ENCODE measurements around the gene DIP2C. TPM values are rescaled to one million over a fixed set of nuclear protein-coding genes. Genes with fewer than 3 reads are reported as not detected.

DIP2C gene
- total and polyA plus RNA-seq, 2 donors (not counting 1 experiment from before 2014, with no cell fraction given) = 1.3 to 1.9 TPM

DNA sequence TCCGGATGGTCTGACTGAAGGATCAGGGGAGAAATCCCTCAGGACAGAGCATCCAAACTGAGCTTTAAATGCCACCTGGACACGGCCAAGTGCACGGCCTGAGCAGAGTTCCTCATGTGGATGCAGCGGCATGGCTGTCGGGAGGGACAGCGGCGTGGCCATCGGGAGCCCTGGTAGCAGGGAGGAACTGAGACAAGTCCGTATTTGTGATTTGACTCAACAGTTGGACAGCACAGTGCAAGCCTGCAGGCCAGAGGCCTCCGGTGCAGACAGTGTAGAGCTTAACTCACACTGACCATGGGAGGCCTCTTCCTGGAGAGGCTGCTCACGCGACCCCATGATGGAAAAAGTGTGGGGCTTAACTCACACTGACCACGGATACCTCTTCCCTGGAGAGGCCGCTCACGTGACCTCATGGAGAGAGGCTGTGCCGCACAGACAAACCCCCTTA, 207.4 kb downstream of the DIP2C start:
- Mint-ChIP-seq H3K4me1 (peaks cover 4% of the 10 kb centered on the region), H3K27ac (no peak overlapping the region), H3K4me3 (no peak overlapping the region), H3K9me3 (ENCODE audit: insufficient read depth) (no peaks in the 10 kb centered on the region), H3K27me3 (no peaks in the 10 kb centered on the region)
- DNase-seq (no peak), ATAC-seq (ENCODE audit: low read depth) (no peak)
- H3K9me3 ChIP-seq (ENCODE audit: control extremely low read depth in 1 of 3, control insufficient read depth in 2 of 3, insufficient read depth in 1 of 3, low read length in 2 of 3) = peaks cover 0 to 6% (median 0%) of the 10 kb centered on the region in 3 donors
- intact Hi-C loops (cut with micrococcal nuclease) = no loop called here
- H2AFZ ChIP-seq (ENCODE audit: insufficient read depth, low read depth, low read length, poor library complexity, severe bottlenecking) = no peak overlapping the region
- WGBS (ENCODE audit: insufficient coverage) = 93% methylated on average over 16 of the region's 16 CpGs
- no peaks in the 10 kb centered on the region for H3K36me3 ChIP-seq (replicated peaks in 1 of 2; ENCODE audit: control extremely low read depth in 1 of 2, control insufficient read depth in 1 of 2, extremely low read depth in 1 of 2, insufficient read depth in 2 of 2, low read length in 1 of 2)
- no peaks in the 10 kb centered on the region for H3K27me3 ChIP-seq (replicated peaks in 1 of 4; ENCODE audit: control extremely low read depth in 1 of 4, control insufficient read depth in 3 of 4, insufficient read depth in 4 of 4, low read length in 3 of 4)
- H3K4me1 ChIP-seq (ENCODE audit: control insufficient read depth in 2 of 2, insufficient read depth in 2 of 2, low read length in 2 of 2) = peaks cover 3 to 14% of the 10 kb centered on the region in 2 donors
- H3K4me3 ChIP-seq (ENCODE audit: control extremely low read depth in 1 of 5, extremely low read depth in 1 of 5, insufficient read depth in 1 of 5, low read depth in 2 of 5, low read length in 4 of 5) = no peak overlapping the region
- H3K79me2 ChIP-seq (ENCODE audit: control insufficient read depth, insufficient read depth, low read length) = no peaks in the 10 kb centered on the region
- ChIA-PET CTCF (no interaction called here), POLR2A (no interaction called here)
- no peak overlapping the region for H3K27ac ChIP-seq (ENCODE audit: low read length in 2 of 2)
- no peak for TF ChIP-seq EZH2 (IDR thresholded peaks at IDR 0.05; ENCODE audit: borderline replicate concordance, insufficient read depth, low read depth, low read length, poor library complexity, severe bottlenecking)
- TF ChIP-seq, protein P1, sequence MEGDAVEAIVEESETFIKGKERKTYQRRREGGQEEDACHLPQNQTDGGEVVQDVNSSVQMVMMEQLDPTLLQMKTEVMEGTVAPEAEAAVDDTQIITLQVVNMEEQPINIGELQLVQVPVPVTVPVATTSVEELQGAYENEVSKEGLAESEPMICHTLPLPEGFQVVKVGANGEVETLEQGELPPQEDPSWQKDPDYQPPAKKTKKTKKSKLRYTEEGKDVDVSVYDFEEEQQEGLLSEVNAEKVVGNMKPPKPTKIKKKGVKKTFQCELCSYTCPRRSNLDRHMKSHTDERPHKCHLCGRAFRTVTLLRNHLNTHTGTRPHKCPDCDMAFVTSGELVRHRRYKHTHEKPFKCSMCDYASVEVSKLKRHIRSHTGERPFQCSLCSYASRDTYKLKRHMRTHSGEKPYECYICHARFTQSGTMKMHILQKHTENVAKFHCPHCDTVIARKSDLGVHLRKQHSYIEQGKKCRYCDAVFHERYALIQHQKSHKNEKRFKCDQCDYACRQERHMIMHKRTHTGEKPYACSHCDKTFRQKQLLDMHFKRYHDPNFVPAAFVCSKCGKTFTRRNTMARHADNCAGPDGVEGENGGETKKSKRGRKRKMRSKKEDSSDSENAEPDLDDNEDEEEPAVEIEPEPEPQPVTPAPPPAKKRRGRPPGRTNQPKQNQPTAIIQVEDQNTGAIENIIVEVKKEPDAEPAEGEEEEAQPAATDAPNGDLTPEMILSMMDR (IDR thresholded peaks at IDR 0.05) = no peak
- no peak overlapping the region for H3K9ac ChIP-seq (ENCODE audit: low read length)
- no peak overlapping the region for H3K4me2 ChIP-seq (replicated peaks; ENCODE audit: low read depth, low read length, poor library complexity, severe bottlenecking)
- no peaks in the 10 kb centered on the region for H4K20me1 ChIP-seq (ENCODE audit: control insufficient read depth, insufficient read depth, low read length, poor library complexity, severe bottlenecking)

DNA sequence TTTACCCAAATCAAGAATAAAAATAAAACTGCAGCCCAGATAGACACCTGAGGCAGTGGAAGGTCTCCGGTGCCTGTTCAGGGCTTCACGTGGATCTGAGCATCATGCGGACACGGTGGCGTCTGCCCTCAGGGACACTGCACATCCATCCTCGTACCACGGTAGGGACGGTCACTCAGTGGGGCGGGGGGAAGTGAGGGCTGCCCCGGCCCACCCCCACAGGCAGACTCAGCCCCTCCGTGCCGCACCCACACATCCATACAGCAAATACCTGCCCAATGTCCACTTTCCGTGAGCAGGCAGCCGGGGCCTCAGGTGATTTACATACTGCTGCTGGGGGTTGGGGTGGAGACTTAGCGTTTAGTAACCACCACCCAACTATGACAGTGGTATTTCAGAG, 207.8 kb downstream of the DIP2C start:
- Histone ChIP-seq H3K27ac (ENCODE audit: low read length in 2 of 2) (no peak overlapping the region), H3K36me3 (replicated peaks in 1 of 2; ENCODE audit: control extremely low read depth in 1 of 2, control insufficient read depth in 1 of 2, extremely low read depth in 1 of 2, insufficient read depth in 2 of 2, low read length in 1 of 2) (no peaks in the 10 kb centered on the region), H3K9ac (ENCODE audit: low read length) (no peak overlapping the region), H2AFZ (ENCODE audit: insufficient read depth, low read depth, low read length, poor library complexity, severe bottlenecking) (no peak overlapping the region), H3K27me3 (replicated peaks in 1 of 4; ENCODE audit: control extremely low read depth in 1 of 4, control insufficient read depth in 3 of 4, insufficient read depth in 4 of 4, low read length in 3 of 4) (no peaks in the 10 kb centered on the region), H3K4me3 (ENCODE audit: control extremely low read depth in 1 of 5, extremely low read depth in 1 of 5, insufficient read depth in 1 of 5, low read depth in 2 of 5, low read length in 4 of 5) (no peak overlapping the region), H3K79me2 (ENCODE audit: control insufficient read depth, insufficient read depth, low read length) (no peaks in the 10 kb centered on the region), H3K4me2 (replicated peaks; ENCODE audit: low read depth, low read length, poor library complexity, severe bottlenecking) (no peak overlapping the region), H3K9me3 (ENCODE audit: control extremely low read depth in 1 of 3, control insufficient read depth in 2 of 3, insufficient read depth in 1 of 3, low read length in 2 of 3) (peaks cover 0 to 6% (median 0%) of the 10 kb centered on the region in 3 donors), H3K4me1 (ENCODE audit: control insufficient read depth in 2 of 2, insufficient read depth in 2 of 2, low read length in 2 of 2) (peaks cover 3 to 14% of the 10 kb centered on the region in 2 donors), H4K20me1 (ENCODE audit: control insufficient read depth, insufficient read depth, low read length, poor library complexity, severe bottlenecking) (no peaks in the 10 kb centered on the region)
- ATAC-seq (ENCODE audit: low read depth) = no peak
- 97% methylated on average over 5 of the region's 15 CpGs for WGBS (ENCODE audit: insufficient coverage)
- H3K9me3 Mint-ChIP-seq (ENCODE audit: insufficient read depth) = no peaks in the 10 kb centered on the region
- DNase-seq = no peak
- TF ChIP-seq, protein P1 (IDR thresholded peaks at IDR 0.05) = no peak
- TF ChIP-seq EZH2 (IDR thresholded peaks at IDR 0.05; ENCODE audit: borderline replicate concordance, insufficient read depth, low read depth, low read length, poor library complexity, severe bottlenecking) = no peak
- CTCF ChIA-PET = no interaction called here
- POLR2A ChIA-PET = no interaction called here
- no peak overlapping the region for H3K27ac Mint-ChIP-seq
- H3K4me1 Mint-ChIP-seq = peaks cover 6% of the 10 kb centered on the region
- intact Hi-C loops (cut with micrococcal nuclease) = no loop called here
- no peak overlapping the region for H3K4me3 Mint-ChIP-seq
- no peaks in the 10 kb centered on the region for H3K27me3 Mint-ChIP-seq
